ENCODE results near the gene SGSH. TPM values are rescaled to one million over a fixed set of nuclear protein-coding genes. Genes with fewer than 3 reads are reported as not detected.

Gene SGSH
- total and polyA plus RNA-seq, 5 donors: 13.0 to 23.4 (median 19.3) TPM

DNA sequence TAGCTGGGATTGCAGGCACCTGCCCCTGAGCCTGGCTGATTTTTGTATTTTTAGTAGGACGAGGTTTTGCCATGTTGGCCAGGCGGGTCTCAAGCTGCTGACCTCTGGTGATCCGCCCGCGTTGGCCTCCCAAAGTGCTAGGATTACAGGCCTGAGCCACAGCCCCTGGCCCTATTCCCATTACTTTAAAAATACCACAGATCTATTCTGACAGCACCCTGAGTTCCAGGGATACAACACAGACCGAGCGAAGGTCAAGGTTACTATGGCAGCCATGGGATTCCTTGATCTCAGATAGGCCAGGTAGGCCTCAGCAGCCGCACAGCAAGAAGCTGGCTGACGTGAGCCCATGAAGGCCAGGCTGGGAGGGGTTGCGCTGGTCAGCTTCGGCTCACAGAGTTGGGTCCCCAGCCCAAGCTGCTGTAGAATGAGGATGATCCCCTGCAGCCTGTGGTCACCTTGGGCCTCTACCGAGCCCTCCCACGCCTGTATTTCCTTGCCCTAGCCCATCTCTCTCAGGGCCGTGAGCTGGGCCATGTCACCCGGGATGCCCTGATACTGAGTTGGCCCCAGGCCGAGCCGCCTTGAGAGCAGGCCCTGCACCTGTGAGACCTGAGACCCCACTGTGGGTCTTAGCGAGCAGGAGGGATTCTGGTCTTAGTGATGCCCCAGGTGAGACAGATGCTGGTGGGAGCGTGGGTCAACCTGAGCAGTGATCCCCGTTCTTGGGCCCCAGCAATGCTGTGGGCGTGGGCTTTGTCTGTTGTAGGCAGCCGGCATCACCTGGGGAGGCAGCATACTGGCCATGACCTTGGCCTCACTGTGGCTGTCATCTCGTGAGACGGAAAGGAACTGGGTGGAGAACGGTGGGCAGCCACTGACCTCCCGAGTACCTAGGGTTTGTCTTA lies 23.6 kb upstream of the SGSH start:
- Histone ChIP-seq H3K27ac (ENCODE audit: low read length) (no peak overlapping the region), H3K9me3 (ENCODE audit: control insufficient read depth, low read length) (no peaks in the 10 kb centered on the region), H3K4me3 (ENCODE audit: low read length) (no peak overlapping the region), H3K27me3 (ENCODE audit: control insufficient read depth, insufficient read depth) (no peaks in the 10 kb centered on the region), H3K4me1 (ENCODE audit: control insufficient read depth, insufficient read depth, low read length) (no peaks in the 10 kb centered on the region)
- intact Hi-C loops (cut with DNase I): no loop called here
- WGBS: 93% methylated on average over 26 of the region's 26 CpGs
- DNase-seq: peak in 2 of 3 donors; percentile 39 to 52
- no peak for ATAC-seq

DNA sequence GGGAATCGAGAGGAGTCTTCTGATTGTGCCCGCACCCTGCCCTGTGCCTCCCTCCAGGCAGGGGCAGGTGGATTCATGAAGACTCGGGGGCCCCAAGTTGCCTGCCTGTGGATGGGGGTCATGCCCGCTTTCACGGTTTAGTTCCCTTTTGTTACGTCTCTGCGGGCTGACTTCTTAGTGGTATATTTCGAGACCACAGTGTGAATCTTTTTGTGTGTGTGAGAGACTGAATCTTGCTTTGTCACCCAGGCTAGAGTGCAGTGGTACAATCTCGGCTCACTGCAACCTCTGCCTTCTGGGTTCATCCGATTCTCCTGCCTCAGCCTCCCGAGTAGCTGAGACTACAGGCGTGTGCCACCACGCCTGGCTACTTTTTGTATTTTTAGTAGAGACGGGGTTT lies 22.4 kb upstream of the SGSH start:
- no peak overlapping the region for H3K4me3 ChIP-seq (ENCODE audit: low read length)
- intact Hi-C loops (cut with DNase I): no loop called here
- no peaks in the 10 kb centered on the region for H3K4me1 ChIP-seq (ENCODE audit: control insufficient read depth, insufficient read depth, low read length)
- ATAC-seq (no peak), DNase-seq (peak in 1 of 3 donors; percentile 22)
- 82% methylated on average over 14 of the region's 14 CpGs for WGBS
- no peaks in the 10 kb centered on the region for H3K27me3 ChIP-seq (ENCODE audit: control insufficient read depth, insufficient read depth)
- no peaks in the 10 kb centered on the region for H3K9me3 ChIP-seq (ENCODE audit: control insufficient read depth, low read length)
- no peak overlapping the region for H3K27ac ChIP-seq (ENCODE audit: low read length)

DNA sequence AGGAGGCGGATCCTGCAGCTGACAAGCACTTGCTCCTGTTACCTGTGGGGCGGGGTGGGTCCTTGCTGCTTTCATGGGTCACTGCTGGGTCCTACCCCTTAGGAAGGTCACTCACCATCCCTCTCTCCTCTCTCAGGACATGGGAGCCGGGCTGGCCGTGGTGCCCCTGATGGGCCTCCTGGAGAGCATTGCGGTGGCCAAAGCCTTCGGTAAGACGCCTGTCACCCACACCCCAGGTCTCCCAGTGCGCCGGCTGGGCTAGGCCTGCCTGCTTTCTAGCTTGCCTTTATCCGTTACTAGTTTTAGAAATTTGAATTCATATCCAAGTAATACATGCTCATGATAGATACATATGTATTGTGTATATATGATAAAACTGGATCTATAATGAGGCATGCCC lies 17.3 kb upstream of the SGSH start:
- DNase-seq (peak in 1 of 3 donors; percentile 41), ATAC-seq (no peak)
- Histone ChIP-seq H3K4me3 (ENCODE audit: low read length) (no peak overlapping the region), H3K4me1 (ENCODE audit: control insufficient read depth, insufficient read depth, low read length) (no peaks in the 10 kb centered on the region), H3K27ac (ENCODE audit: low read length) (no peak overlapping the region), H3K27me3 (ENCODE audit: control insufficient read depth, insufficient read depth) (no peaks in the 10 kb centered on the region), H3K9me3 (ENCODE audit: control insufficient read depth, low read length) (no peaks in the 10 kb centered on the region)
- 97% methylated on average over 10 of the region's 10 CpGs for WGBS
- intact Hi-C loops (cut with DNase I): no loop called here

DNA sequence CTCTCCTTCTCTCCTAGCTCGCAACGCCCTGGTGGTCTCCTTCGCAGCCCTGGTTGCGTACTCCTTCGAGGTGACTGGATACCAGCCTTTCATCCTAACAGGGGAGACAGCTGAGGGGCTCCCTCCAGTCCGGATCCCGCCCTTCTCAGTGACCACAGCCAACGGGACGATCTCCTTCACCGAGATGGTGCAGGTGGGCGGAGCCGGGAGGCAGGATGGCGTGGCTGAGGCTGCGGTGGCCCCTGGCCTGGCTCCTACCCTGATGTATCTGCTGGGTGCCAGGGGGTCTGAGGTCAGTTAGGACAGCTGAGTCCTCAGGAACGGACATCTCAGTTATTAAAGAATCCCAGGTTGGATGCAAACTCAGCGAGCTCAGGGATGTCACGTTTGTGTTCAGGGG lies 16.8 kb upstream of the SGSH start:
- Histone ChIP-seq H3K27me3 (ENCODE audit: control insufficient read depth, insufficient read depth) (no peaks in the 10 kb centered on the region), H3K9me3 (ENCODE audit: control insufficient read depth, low read length) (no peaks in the 10 kb centered on the region), H3K27ac (ENCODE audit: low read length) (no peak overlapping the region), H3K4me1 (ENCODE audit: control insufficient read depth, insufficient read depth, low read length) (no peaks in the 10 kb centered on the region), H3K4me3 (ENCODE audit: low read length) (no peak overlapping the region)
- intact Hi-C loops (cut with DNase I): no loop called here
- DNase-seq (no peak), ATAC-seq (no peak)
- 88% methylated on average over 17 of the region's 17 CpGs for WGBS

DNA sequence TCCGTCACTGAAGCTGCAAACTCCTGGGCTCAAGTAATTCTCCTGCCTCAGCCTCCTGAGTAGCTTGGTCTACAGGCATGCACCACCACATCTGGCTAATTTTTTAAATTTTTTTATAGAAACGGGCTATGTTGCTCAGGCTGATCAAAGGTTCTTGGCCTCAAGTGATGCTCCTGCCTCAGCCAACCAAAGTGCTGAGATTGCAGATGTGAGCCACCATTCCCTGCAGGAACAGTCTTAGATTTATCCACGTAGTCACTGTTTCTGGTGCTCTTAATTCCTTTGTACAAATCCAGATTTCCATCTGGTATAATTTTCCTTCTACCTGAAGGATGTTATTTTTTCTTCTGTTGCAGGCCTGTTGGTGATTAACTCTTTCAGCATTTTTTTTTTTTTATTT lies 13.1 kb upstream of the SGSH start:
- 98% methylated on average over 3 of the region's 3 CpGs for WGBS
- DNase-seq: no peak
- Histone ChIP-seq H3K4me3 (ENCODE audit: low read length) (no peak overlapping the region), H3K27me3 (ENCODE audit: control insufficient read depth, insufficient read depth) (no peaks in the 10 kb centered on the region), H3K4me1 (ENCODE audit: control insufficient read depth, insufficient read depth, low read length) (no peaks in the 10 kb centered on the region), H3K9me3 (ENCODE audit: control insufficient read depth, low read length) (no peaks in the 10 kb centered on the region), H3K27ac (ENCODE audit: low read length) (no peak overlapping the region)
- no peak for ATAC-seq
- intact Hi-C loops (cut with DNase I): no loop called here

DNA sequence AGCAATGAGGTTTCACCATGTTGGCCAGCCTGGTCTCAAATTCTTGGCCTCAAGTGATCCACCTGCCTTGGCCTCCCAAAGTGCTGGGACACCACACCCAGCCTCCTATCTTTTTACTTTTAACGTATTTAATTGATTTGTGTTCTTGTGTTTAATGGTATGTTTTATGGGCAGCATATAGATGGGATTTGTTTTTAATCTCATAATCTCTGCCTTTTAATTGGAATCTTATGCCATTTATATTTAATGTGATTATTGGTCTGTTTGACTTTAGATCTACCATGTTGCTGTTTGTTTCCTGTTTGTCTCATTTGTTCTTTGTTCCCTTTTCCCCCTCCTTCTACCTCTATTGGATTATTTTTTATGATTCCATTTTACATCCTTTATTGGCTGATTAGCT lies 12.3 kb upstream of the SGSH start:
- ATAC-seq: no peak
- no peaks in the 10 kb centered on the region for H3K4me1 ChIP-seq (ENCODE audit: control insufficient read depth, insufficient read depth, low read length)
- WGBS: 98% methylated on average over 1 of the region's 1 CpG
- no peak overlapping the region for H3K27ac ChIP-seq (ENCODE audit: low read length)
- intact Hi-C loops (cut with DNase I): no loop called here
- DNase-seq: no peak
- H3K27me3 ChIP-seq (ENCODE audit: control insufficient read depth, insufficient read depth): no peaks in the 10 kb centered on the region
- H3K4me3 ChIP-seq (ENCODE audit: low read length): no peak overlapping the region
- H3K9me3 ChIP-seq (ENCODE audit: control insufficient read depth, low read length): no peaks in the 10 kb centered on the region

DNA sequence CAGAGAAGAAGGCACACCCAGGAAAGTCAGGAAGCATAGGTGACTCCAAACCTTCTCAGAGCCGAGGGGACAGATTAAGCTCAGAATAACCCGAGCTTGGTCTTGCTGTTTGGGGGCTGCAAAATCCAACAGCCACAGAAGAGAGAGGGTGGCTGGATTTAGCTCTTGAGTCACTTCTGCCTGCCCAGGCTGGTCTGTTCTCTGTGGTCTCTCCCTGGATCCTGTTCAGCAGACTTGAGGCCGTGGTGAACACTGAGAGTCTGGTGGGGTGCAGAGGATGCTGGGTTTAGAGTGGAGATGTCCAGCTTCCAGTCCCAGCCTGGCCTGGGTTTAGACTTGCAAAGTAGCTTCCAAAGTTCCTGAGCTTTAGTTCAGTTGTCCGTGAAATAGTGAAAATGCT lies 8.9 kb upstream of the SGSH start:
- Histone ChIP-seq H3K4me3 (ENCODE audit: low read length) (no peak overlapping the region), H3K27me3 (ENCODE audit: control insufficient read depth, insufficient read depth) (no peaks in the 10 kb centered on the region), H3K9me3 (ENCODE audit: control insufficient read depth, low read length) (no peaks in the 10 kb centered on the region), H3K27ac (ENCODE audit: low read length) (no peak overlapping the region), H3K4me1 (ENCODE audit: control insufficient read depth, insufficient read depth, low read length) (no peaks in the 10 kb centered on the region)
- ATAC-seq (no peak), DNase-seq (no peak)
- WGBS: 79% methylated on average over 4 of the region's 4 CpGs
- intact Hi-C loops (cut with DNase I): no loop called here

DNA sequence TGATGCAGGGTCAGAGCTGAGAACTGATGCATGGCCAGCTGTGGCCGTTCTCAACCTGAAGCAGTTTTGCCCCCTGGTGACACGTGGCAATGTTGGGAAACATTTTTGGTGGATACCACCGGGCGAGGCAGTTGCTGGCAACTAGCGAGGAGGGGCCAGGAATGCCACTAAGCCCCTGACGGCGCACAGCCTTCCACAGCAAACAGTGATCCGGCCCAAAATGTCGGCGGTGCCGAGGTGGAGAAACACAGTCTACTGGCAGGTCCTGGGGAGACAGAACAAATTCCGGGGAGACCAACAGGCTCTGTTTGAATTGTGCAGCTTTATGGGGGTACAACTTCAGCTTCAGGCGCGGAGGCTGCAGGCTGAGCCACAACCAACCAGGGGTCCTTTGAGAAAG lies 8.3 kb upstream of the SGSH start:
- H3K9me3 ChIP-seq (ENCODE audit: control insufficient read depth, low read length): no peaks in the 10 kb centered on the region
- no peak overlapping the region for H3K27ac ChIP-seq (ENCODE audit: low read length)
- ATAC-seq (no peak), DNase-seq (peak; percentile 3 to 38 (median 24))
- intact Hi-C loops (cut with DNase I): no loop called here
- H3K27me3 ChIP-seq (ENCODE audit: control insufficient read depth, insufficient read depth): no peaks in the 10 kb centered on the region
- no peaks in the 10 kb centered on the region for H3K4me1 ChIP-seq (ENCODE audit: control insufficient read depth, insufficient read depth, low read length)
- WGBS: 93% methylated on average over 14 of the region's 14 CpGs
- no peak overlapping the region for H3K4me3 ChIP-seq (ENCODE audit: low read length)

DNA sequence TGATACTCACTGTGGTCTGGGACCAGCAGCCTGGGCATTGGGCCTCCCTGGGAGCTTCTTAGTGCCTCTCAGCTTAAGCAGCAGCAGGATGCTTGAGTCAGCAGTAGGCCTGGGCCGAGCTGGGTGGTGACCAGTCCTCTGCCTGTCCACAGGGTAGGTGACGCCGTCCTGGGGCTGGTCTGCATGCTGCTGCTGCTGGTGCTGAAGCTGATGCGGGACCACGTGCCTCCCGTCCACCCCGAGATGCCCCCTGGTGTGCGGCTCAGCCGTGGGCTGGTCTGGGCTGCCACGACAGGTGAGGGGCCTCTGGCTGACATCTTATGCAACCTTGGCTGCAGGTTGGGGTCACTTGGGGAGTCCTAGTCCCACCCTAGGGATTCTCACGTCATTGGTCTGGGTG lies 7.5 kb upstream of the SGSH start:
- 95% methylated on average over 11 of the region's 11 CpGs for WGBS
- intact Hi-C loops (cut with DNase I): no loop called here
- peak; percentile 14 to 38 (median 22) for DNase-seq
- Histone ChIP-seq H3K4me1 (ENCODE audit: control insufficient read depth, insufficient read depth, low read length) (no peaks in the 10 kb centered on the region), H3K4me3 (ENCODE audit: low read length) (no peak overlapping the region), H3K27ac (ENCODE audit: low read length) (no peak overlapping the region), H3K9me3 (ENCODE audit: control insufficient read depth, low read length) (no peaks in the 10 kb centered on the region), H3K27me3 (ENCODE audit: control insufficient read depth, insufficient read depth) (no peaks in the 10 kb centered on the region)
- no peak for ATAC-seq

DNA sequence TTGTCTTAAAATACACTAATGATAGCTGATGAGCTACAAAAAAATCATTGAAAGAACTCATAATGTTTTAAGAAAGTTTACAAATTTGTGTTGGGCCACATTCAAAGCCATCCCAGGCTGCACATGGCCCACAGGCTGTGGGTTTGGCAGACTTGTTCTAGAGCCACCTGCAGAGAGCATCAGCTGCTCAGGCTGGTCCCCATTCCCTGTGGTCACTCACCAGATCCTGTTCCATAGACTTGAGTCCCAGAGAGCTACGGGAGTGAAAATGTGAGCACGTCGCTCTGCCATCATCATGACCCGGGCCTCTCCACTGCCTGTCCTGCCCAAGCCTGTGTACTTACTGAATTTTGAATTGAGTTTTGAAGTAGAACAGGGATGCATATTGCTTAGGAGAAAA lies 7.0 kb upstream of the SGSH start:
- Histone ChIP-seq H3K27me3 (ENCODE audit: control insufficient read depth, insufficient read depth) (no peaks in the 10 kb centered on the region), H3K4me3 (ENCODE audit: low read length) (no peak overlapping the region), H3K4me1 (ENCODE audit: control insufficient read depth, insufficient read depth, low read length) (no peaks in the 10 kb centered on the region), H3K9me3 (ENCODE audit: control insufficient read depth, low read length) (no peaks in the 10 kb centered on the region), H3K27ac (ENCODE audit: low read length) (no peak overlapping the region)
- ATAC-seq (no peak), DNase-seq (no peak)
- 95% methylated on average over 4 of the region's 4 CpGs for WGBS
- intact Hi-C loops (cut with DNase I): no loop called here

DNA sequence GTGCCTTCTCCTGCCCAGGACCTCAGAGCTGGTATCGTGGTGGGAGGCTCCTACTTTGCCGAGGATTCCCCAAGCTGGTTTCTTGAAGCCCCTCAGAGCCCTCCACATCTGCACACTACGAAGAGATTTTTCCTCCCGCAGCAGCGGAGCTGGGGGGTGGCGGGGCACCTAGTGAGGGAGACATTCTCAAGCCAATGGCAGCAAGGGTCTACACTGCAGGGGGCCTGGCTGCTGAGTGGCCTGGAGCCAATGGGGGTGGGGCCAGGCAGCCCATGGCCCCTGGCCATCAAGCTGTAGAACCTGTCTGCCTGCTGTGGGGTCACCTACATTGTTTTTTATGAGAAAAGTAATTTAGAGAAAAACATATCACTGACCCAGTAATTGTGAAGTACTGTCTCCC lies 5.1 kb upstream of the SGSH start:
- intact Hi-C loops (cut with DNase I): no loop called here

More for the DNA sequence above, 5.1 kb upstream of the SGSH start:
- Histone ChIP-seq H3K27me3 (ENCODE audit: control insufficient read depth, insufficient read depth) (no peaks in the 10 kb centered on the region), H3K27ac (ENCODE audit: low read length) (no peak overlapping the region), H3K4me1 (ENCODE audit: control insufficient read depth, insufficient read depth, low read length) (no peaks in the 10 kb centered on the region), H3K9me3 (ENCODE audit: control insufficient read depth, low read length) (no peaks in the 10 kb centered on the region), H3K4me3 (ENCODE audit: low read length) (no peak overlapping the region)
- ATAC-seq (no peak), DNase-seq (peak in 2 of 3 donors; percentile 11 to 15)
- WGBS: 88% methylated on average over 6 of the region's 6 CpGs
